Retinal pigment epithelial cell (primary cell): ENCODE data around the gene SPEG.

Source experiments
- DNase-seq: peaks from one replicate; pipeline ENCODE4 v3.0.0-alpha.2; 2010; ENCODE audit warnings: low read depth
- H3K4me3 ChIP-seq: 2 replicates; pipeline ENCODE4 v1.5.1; 2011; ENCODE audit warnings: mild to moderate bottlenecking, low read length, control low read depth, moderate library complexity
- CTCF ChIP-seq: conservative IDR thresholded peaks from 2 replicates; pipeline ENCODE4 v1.5.1; 2011; ENCODE audit warnings: low read depth, low read length, control low read depth, inconsistent platforms

Gene SPEG

GRCh38 chr2:219543596-219544358 lies 109.1 kb downstream of the SPEG start, which contains the start of the genes CHPF and TMEM198:
Gene CHPF, minus strand, starts transcription at chr2:219543809. Its CDS starts 271 bp downstream, at chr2:219543538.
Gene TMEM198, plus strand, starts transcription at chr2:219544028. Its CDS starts 700 bp downstream, at chr2:219544728.
- TF ChIP-seq CTCF, result no peak
- peak; percentile 95 for DNase-seq
- peak within 1 kb of the TSS; percentile 82 for H3K4me3 ChIP-seq

GRCh38 chr2:219544567-219544966 lies 109.9 kb downstream of the SPEG start:
- TF ChIP-seq CTCF, result no peak
- no peak for DNase-seq
- H3K4me3 ChIP-seq, result peak overlapping the region; percentile 82

- TF ChIP-seq CTCF, result no peak
- no peak for DNase-seq
- no peak overlapping the region for H3K4me3 ChIP-seq
Observed at GRCh38 chr2:219545295-219545942, 110.8 kb downstream of the SPEG start.

- no peak for TF ChIP-seq CTCF
- DNase-seq, result no peak
- no peak overlapping the region for H3K4me3 ChIP-seq
Observed at GRCh38 chr2:219545943-219546352, 111.3 kb downstream of the SPEG start.

GRCh38 chr2:219547621-219548020 lies 113.0 kb downstream of the SPEG start:
- no peak for TF ChIP-seq CTCF
- DNase-seq, result no peak
- no peak overlapping the region for H3K4me3 ChIP-seq
